ENCODE measurements around the gene BUD31.
"Not testable (repeated sequence)": the region's sequence is repeated elsewhere in the genome, so short reads cannot be mapped to it uniquely, and the experiment has no call there.

The BUD31 gene

DNA sequence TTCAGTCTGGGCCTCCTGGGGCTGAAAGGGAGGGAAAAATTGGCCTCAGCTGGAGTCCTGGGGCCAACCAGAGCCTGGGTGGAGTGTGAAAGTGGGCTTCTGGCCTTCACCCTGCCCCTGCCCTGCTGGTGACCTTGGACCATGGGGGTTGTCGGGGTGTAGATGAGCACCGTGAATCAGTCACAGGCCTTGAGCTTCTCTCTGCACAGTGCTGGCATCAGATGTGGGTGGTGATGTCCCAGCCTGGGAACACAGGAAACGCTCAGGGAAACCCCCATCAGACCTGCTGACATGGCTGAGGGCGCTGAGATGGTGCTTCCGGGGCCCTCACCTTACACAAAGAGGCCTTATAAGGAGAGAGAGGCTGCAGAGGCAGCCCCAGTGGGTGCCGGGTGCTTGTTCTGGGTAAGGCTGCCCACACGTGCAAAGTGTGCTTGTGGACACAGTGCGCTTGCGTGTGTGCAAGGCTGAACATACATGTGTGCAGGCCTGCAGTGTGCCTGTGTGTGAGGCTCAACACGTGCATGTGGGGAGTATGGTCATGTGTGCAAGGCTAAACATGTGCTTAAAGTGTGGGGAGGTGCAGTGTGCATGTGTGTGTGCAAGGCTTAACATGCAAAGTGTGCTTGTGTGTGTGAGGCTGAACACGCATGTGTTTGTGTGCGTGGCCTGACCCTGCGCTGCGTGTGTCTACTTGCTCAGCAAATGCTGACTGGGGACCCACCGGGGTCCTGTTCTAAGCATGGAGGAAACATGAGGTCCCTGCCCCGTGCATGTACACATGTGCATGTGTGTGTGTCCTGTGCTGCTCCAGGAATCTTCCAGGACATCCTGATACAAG, 27.7 kb upstream of the BUD31 start:
- DNase-seq: no peak

DNA sequence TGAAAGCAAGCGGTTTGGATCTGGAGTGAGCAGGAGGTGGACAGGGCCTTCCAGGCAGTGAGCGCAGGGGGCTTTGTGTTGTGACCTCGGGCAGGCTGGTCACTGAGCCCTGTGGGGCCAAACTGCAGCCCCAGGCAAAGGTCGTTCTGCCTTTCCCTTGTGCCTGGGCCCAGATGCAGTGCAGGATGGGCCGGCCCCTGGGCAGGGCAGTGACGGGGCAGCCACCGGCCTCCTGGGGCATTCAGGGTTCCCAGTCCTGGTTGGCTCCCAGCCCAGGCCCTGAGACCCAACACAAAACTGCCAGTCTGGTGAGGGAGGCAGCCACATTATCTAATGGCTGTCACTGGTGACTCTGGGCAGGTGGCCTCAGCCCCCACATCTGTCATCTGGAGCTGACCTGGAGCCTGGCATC, 27.1 kb upstream of the BUD31 start:
- DNase-seq: no peak

DNA sequence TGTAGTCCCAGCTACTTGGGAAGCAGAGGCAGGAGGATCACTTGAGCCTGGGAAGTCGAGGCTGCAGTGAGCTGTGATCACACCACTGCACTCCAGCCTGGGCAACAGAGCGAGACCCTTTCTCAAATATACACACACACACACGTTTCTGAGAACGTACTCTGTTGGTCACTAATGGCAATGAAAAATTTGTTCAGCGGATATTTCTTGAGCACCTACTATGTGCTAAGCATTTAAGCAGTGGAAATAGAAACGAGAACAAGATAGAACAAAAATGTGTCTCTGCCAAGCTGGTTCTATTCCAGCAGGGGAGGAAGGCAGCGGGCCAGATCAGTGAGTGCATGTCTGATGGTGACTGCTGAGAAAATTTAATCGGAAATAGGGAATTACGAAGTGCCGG, 25.6 kb upstream of the BUD31 start:
- no peak for DNase-seq

DNA sequence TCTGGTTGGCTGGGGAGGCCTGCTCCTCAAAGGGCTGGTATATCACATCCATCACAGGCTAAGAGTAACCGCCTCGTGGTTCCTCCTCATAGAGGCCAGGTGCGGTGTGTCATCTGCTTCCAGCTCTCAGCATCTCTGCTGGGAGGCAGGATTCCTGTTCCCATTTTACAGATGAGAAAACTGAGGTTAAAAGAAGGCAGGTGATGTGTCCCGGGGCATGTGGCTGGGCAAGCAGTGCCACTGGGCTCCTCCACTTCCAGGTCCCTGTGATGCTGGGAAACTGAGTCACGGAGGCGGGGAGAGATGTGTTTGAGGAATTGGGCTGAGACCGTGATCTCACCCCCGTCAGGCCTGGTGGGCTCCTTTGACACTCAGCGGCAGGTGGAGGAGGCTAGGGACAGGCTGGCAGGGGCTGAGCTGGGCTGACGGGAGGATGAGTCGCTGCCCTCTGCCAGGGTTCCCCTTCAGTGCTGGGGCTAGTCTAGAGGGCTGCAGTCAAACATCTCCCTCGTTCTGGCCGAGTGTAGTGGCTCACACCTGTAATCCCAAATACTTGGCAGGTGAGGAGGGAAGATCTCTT, 24.9 kb upstream of the BUD31 start:
- DNase-seq: no peak

DNA sequence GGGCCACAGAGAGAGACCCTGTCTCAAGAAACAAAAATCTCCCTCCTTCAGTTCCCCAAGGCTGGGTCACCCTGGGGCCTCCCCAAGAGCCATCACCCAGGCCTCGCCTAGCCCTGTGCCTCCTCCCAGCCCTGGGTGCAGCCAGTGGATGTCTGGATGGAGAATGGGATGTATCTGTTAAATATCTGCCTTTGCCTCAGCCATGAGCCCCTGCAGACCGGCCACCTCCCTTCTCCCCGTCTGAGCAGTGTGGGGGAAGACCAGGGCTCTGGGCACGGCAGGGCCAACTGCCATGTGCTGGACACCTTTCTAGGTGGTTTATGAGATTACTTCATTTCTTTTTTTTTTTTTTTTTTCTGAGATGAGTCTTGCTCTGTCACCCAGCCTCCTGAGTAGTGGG, 24.2 kb upstream of the BUD31 start:
- no peak for DNase-seq

DNA sequence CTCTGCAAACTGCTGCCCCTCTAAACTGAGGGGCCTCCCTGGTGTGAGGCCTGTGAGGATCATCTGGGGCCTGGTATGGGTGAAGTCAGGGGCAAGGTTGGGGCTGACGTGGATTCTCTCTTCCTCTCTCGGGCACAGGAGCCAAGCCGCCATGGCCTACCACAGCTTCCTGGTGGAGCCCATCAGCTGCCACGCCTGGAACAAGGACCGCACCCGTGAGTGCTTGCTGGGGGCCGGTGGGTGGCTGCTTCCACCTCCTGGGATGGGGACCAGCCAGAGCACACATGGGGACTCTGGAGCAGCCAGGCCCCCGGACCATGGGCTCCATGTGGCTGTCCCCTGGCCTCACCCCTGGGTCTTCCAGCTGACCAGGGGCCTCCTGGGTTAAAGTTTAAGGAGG, 23.2 kb upstream of the BUD31 start:
- no peak for DNase-seq

DNA sequence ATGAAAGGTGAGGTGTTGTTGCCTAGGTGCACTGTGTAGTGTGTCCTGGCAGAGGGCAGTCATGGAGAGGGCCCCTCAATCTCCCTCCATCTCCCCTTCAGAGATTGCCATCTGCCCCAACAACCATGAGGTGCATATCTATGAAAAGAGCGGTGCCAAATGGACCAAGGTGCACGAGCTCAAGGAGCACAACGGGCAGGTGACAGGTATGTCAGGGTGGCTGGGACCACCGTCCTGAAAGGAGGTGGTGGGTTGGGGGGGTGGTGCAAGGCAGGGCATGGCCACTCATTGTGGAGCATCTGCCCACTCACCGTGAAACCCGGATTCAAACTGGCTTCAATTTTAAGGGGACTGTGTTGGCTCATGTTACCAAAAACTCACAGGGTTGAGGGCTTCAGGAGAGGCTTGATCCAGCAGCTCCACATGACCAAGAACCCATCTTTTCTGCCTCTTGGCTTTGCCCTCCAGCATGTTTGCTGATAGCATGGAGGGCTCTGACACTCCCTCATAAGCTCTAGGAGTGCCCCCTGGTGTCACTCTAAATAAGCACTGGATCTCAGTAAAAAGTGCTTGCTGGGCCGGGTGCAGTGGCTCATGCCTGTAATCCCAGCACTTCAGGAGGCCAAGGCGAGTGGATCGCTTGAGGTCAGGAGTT, 22.1 kb upstream of the BUD31 start:
- DNase-seq: no peak

DNA sequence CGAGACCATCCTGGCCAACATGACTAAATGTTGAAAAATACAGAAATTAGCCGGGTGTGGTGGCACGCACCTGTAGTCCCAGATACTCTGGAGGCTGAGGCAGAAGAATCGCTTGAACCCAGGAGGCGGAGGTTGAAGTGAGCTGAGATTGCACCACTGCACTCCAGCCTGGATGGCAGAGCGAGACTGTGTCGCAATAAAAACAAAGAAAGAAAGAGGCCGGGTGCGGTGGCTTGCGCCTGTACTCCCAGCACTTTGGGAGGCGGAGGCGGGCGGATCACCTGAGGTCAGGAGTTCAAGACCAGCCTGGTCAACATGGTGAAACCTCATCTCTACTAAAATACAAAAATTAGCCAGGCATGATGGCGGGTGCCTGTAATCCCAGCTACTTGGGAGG, 21.5 kb upstream of the BUD31 start:
- DNase-seq: not testable (repeated sequence)

DNA sequence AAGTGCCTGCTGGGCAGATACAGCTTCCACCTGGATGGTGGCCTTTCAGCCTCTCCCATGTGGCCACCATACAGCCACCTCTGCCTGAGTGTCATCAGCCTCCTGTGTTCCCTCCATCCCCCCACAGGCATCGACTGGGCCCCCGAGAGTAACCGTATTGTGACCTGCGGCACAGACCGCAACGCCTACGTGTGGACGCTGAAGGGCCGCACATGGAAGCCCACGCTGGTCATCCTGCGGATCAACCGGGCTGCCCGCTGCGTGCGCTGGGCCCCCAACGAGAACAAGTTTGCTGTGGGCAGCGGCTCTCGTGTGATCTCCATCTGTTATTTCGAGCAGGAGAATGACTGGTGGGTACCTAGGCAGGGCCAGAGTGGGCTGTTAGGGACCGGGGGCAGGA, 20.9 kb upstream of the BUD31 start:
- DNase-seq: no peak

DNA sequence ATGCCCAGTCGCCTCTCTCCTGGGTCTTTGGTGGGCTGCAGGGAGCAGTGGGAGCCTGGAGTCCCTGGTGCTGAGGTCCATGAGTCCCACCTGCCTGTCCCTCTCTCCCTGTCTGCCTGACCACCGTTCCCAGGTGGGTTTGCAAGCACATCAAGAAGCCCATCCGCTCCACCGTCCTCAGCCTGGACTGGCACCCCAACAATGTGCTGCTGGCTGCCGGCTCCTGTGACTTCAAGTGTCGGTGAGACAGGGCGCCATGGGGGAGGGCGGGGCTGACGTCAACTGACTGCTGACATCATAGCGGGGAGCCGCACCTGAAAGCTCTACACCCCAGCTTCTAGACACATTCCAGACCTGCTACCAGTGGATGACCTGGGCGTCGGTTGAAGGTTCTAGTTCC, 19.0 kb upstream of the BUD31 start:
- DNase-seq: no peak

DNA sequence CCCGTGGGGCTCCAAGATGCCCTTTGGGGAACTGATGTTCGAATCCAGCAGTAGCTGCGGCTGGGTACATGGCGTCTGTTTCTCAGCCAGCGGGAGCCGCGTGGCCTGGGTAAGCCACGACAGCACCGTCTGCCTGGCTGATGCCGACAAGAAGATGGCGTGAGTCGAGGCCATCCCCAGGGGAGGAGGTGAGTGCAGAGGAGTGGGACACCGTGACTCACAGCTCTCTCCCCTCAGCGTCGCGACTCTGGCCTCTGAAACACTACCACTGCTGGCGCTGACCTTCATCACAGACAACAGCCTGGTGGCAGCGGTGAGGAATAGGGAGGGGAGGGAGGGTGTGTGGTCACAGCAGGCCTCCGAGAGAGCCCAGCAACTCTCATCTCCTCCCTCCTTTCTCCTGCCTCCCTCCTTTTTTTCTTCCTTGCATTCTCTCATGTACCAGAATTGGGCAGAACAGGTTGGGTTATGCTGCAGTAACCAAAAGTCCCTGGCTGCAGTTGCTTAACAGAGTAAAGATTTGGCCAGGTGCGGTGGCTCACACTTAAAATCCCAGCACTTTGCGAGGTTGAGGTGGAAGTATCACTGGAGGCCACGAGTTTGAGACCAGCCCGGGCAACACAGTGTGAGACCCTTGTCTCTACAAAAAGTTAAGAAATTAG, 17.7 kb upstream of the BUD31 start:
- DNase-seq: no peak

DNA sequence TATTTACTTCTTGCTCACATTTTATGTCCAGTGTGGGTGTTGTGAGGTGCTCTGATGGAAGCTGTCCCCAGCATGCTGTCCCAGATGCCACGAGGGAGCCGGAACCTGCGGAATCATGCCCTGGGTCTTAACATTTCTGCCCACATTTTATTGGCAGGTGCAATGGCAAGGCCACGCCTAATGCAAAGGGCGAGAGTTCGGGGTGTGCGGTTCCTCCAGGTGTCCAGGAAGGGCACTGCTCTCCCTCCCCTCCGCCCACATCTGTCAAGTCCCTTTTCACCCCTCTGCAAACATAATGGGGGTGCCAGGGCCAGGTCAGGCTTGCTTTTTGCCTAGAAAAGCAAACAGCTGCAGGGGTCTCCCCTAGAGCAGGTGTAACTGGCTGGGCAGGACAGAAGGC, 16.7 kb upstream of the BUD31 start:
- DNase-seq: no peak

DNA sequence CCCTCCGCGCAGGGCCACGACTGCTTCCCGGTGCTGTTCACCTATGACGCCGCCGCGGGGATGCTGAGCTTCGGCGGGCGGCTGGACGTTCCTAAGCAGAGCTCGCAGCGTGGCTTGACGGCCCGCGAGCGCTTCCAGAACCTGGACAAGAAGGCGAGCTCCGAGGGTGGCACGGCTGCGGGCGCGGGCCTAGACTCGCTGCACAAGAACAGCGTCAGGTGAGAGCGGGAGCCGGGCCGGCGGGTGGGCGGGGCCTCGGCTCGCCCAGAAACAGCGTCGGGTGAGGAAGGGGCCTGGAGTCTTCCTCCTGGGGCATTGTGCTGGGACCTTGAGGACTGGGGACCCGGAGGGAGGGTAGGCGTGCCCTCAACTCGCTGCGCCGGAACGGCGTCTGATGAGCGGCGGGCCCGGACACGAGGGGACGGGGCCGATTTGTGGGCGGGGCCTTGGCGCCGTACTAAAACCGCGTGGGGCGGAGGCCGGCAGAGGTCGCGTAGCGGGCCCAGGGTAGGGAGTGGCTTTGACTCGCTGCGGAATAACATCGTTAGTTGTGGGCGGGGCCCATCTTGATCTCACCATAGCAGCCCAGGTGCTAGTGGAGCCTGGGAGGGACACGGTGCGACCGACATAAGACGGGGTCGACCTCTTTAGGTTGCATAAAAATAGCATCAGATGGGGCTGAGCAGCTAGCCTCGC, 16.0 kb upstream of the BUD31 start:
- peak; percentile 80 for DNase-seq

DNA sequence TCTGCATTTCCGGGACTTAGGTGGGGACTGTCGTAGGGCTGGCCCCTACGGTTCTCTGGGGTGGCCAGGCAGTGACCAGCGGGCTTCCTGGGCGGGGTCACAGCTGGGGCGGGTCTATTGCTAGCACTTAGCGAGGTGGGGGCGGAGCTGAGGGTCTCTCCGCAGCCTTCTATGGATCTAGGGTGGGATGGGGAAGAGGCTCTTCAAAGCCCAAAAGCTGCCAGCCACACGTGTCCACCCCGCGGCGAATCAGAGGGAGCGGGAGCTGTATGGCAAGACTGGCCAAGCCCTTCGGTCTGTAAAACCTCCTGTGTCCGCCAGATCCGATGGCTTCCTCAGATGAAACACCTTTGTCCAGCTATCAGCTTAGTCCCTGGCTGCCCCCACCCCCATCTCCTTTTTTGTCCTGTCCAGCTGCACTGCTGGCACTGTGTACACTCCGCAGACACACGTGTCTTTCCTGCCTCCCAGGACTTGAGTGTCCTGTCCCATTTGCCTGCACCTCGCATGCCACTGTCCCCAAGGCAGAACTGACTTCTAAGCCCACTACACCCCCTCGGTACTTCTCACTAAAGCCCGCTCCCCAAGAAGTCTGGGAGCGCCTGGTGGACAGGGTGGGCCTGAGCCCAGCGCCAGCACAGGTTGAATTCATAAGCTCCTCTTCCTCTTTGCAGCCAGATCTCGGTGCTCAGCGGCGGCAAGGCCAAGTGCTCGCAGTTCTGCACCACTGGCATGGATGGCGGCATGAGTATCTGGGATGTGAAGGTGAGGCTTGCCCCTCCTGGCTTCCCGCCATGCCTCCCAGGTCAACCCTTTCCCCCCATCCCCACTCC, 15.2 kb upstream of the BUD31 start:
- peak; percentile 66 for DNase-seq

DNA sequence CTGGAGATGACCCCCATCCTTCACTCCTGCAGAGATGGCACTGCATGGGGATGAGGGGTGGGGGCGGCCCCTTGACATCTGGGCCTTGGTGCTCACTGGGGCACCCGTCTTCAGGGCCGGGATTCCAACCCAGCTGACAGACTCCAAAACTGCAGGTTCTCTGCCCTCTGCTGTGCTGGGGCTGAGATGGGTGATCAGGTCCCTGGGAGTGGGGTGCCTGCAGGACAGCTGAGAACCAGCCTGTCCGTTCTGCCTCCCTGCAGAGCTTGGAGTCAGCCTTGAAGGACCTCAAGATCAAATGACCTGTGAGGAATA, 14.6 kb upstream of the BUD31 start:
- no peak for DNase-seq

DNA sequence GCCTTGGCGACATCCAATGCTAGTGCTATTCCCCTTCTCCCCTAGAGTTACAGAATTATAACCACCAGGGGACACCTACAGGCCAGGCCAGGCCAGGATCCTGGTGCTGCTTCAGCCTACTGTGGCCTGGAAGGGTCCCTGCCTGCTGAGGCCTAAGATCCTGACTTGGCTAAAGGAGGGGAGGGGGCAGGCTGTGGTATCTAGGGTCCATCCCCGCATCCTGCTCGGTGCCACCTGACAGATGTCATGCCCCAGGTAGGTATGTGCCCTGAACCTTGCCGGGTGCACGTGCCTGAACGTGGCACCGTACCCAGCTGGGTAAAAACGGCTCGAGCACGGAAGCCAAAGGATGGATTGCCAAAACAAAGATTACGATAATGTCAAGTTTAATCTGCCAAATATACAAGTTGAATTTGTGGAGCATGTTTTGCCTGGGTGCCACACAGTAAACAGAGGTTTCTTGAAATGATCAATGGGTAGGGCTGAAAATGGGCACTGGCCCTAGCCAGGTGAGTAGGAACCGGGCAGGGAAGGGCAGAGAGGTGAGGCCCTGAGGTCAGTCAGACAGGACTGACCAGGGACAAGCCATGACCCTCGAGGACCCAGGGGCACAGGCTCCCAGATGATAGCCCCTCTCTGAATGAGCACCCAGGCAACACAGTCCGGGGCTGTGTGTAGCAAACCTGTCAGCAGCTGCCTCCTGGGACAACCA, 13.0 kb upstream of the BUD31 start:
- DNase-seq: no peak

DNA sequence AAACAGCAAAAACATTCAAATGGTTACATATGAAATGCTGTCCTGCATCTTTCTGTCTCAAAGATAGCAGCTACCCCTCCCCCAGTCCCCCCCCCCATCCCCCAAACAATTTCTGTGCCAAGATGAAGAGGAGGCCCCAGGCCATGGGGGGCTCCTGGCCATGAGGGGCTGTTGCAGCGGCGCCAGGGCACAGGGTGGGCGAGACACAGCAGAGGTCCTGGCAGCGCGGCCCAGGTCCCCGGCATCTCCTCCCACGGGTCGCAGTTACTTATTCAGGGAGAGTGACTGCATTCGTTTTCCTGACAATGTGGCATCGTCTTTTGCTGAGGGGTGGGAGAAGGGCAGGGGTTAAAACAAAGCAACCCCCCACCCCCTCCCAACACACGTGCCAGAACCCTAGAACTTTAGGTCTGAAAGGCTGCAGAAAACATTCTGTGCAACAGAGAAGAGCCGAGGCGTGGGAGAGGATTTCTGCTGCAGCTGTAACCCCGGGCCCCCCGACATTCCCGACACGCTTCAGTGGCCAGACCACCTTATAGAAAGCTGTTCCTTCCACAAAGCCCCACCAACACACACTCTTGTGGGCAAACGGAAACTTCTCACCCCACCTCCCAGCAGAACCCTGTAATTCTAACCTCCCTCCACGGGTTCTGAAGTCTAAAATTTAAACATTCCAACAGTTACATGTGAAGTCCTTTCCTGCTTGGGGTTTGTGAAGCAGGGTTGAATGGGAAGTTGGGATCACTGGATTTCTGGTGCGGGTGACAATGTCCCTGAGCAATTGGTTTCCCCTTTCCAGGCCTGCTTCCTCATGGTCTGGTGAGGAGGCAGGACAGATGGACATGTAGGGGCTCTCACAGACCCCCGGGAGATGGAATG, 12.1 kb upstream of the BUD31 start:
- DNase-seq: no peak

DNA sequence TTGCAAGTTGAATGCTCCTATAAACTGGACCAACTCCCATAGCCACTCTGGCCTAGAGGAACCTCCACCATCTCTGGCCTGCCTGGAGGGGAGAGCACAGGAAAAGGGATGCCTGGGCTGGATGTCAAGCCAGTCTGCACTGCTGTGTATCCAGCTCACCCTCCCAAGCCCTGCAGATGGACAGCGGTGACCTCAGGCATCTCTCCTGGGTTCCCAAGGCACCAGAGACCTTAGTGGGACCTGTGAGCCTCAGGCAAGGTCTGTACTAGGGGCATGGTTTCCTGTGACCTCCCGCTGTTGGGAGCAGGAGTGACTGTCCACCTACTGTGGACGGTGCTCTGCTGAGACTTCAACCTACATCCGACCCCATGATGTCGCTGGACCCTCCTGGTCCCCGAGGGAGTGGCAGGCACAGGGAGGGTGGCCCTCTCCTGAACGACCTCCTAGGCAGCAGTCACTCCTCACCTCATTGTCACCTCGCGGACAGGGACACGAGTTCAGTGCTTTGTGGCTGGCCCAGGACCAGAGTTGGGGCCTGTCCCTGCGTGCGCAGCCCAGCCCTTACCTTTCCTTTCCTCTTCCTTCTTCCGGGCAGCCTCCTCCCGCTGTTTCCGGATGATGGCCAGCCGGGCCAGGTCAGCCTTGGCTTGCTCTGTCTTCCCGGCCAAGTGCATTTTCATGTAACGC, 11.3 kb upstream of the BUD31 start:
- DNase-seq: no peak

DNA sequence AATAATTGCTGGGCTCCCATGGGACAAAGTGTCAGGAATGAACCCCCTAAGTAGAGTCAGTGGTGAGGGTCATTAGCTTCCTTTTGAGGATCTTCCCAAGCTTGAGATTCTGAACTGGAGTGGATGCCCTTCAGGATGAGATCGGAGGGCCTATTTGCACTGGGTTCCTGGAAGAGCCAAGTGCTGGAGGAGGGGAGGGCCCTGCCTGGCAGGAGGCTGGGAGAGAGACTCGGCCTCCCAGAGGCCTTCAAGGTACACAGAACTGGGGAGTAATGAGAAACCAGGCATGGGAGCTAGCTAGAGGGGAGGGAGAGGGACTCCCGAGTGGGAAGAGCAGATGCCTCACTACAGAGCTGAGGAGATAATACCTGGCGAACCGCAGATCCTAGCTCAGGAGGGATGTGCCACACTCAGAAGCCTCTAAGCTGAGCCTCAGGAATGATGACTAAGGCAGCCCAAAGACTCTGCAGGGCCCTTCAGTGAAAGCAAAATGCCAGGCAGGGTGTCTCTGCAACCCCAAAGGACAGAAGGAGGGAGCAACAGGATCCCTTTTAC, 9.8 kb upstream of the BUD31 start:
- no peak for DNase-seq

DNA sequence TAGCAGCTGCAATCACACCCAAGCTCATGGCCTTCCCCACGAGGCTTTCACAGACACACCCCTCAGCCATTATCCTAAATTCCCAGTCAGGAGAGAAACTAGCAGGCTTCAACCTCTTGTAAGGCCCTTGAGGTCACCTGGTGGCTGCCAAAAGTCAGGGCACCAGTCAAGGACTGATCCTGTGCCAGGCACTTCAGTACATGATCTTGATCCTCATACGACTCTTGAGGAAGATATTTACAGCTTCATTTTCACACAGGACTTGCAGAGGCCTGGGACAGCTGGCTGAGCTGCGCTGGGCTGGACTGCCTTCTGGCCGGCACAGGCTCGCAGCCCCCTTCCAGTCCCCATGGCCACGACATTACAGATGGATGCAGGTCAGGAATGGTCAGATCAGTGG, 9.2 kb upstream of the BUD31 start:
- no peak for DNase-seq

Measured in femur (tissue), 1 donor.